ENCODE results near the gene VDAC2.
"Not testable (repeated sequence)": the region's sequence is repeated elsewhere in the genome, so short reads cannot be mapped to it uniquely, and the experiment has no call there.

The VDAC2 gene

DNA sequence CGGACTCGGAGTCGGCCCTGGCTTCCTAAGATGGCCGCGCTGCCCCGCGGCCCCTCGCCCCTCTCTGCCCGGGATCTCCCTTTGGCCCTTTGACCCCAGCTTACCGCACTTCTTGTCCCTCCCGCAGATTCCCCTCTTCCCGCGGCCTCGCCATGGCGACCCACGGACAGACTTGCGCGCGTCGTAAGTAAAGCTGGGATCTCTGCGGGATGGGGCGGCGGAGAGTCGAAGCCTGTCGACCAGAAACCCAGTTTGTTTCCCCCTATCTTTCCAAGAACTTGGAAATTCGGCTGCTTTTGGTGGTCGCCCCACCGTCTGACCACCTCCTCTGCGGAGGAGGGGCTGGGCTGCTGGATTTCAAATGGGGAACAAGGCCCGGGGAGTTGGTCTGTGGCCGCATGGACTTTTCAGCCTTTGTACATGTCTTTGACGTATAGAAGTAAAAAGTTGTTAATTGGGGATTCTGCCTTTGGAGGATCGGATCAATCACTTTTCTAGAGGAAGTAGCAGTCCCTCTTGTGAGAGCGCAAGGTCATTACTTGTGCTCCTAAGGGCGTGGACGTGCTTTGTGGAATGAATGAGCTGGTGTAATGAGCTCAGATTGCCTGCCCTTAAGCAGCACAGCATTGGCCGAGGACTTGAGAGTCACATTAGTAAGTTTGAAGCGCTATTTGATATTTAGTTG is 553 bp downstream of the VDAC2 start:
- peaks cover 18% of the 10 kb centered on the region for H3K79me2 ChIP-seq (ENCODE audit: control insufficient read depth, insufficient read depth, low read length, poor library complexity)
- H3K23ac ChIP-seq (ENCODE audit: low read length), result no peak overlapping the region
- peak overlapping the region; percentile 97 for H4K91ac ChIP-seq (ENCODE audit: low read depth, low read length)
- H3K36me3 ChIP-seq (ENCODE audit: control insufficient read depth in 1 of 2, insufficient read depth in 2 of 2, low read length in 2 of 2), result peaks cover 21 to 22% of the 10 kb centered on the region in 2 experiments
- peak overlapping the region; percentile 99 for H3K9ac ChIP-seq (ENCODE audit: low read length)
- peak; percentile 38 to 60 for DNase-seq
- peaks cover 5 to 11% of the 10 kb centered on the region in 2 experiments for H3K4me1 ChIP-seq (ENCODE audit: control insufficient read depth in 1 of 2, insufficient read depth in 2 of 2, low read length in 2 of 2)
- peak overlapping the region; percentile 82 for H2AFZ ChIP-seq (ENCODE audit: insufficient read depth, low read length, poor library complexity)
- peak overlapping the region; percentile 90 for H3K18ac ChIP-seq (ENCODE audit: low read length)
- no peaks in the 10 kb centered on the region for H3K27me3 ChIP-seq (ENCODE audit: insufficient read depth, low read length)
- H2BK120ac ChIP-seq (ENCODE audit: insufficient read depth, low read length, poor library complexity), result peak overlapping the region; percentile 86
- H3K79me1 ChIP-seq (ENCODE audit: low read length), result peaks cover 15% of the 10 kb centered on the region
- H2AK5ac ChIP-seq (ENCODE audit: low read length), result peak overlapping the region; percentile 58
- H2BK5ac ChIP-seq (ENCODE audit: low read depth, low read length, poor library complexity), result peak overlapping the region; percentile 99
- H3K9me3 ChIP-seq (ENCODE audit: insufficient read depth, low read depth, low read length), result no peaks in the 10 kb centered on the region
- H3K4me3 ChIP-seq (ENCODE audit: low read depth, low read length), result peak overlapping the region; percentile 97
- H2BK12ac ChIP-seq (ENCODE audit: low read length), result no peak overlapping the region
- H3K14ac ChIP-seq (ENCODE audit: low read length), result peak overlapping the region; percentile 97
- H3K27ac ChIP-seq (ENCODE audit: low read depth, low read length), result peak overlapping the region; percentile 96
- peak overlapping the region; percentile 89 for H3K4ac ChIP-seq (ENCODE audit: low read depth, low read length)
- H4K8ac ChIP-seq (ENCODE audit: low read depth, low read length), result peak overlapping the region; percentile 95
- WGBS (ENCODE audit: extremely low coverage, insufficient coverage, insufficient read length), result no CpG with 5 or more reads among the region's 38 CpGs
- peak overlapping the region; percentile 87 for H4K12ac ChIP-seq (ENCODE audit: low read depth, low read length)
- H3K4me2 ChIP-seq (ENCODE audit: low read length), result peak overlapping the region; percentile 63

DNA sequence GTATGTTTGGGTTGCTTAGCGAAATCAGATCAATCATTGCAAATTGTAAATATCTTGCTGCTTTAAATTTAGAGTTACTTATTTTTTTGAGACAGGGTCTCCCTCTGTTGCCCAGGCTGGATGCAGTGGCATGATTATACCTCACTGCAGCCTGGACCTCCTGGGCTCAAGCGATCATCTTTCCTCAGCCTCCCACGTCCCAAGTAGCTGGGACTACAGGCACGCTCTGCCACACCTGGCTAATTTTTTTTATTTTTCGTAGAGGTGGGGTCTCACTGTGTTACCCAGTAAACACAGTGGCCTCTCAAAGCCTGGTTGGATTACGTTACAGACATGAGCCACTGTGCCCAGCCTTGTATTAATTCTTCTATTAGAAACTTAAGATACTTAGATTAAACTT is 1.7 kb downstream of the VDAC2 start:
- H3K18ac ChIP-seq (ENCODE audit: low read length), result peak overlapping the region; percentile 31
- no peak overlapping the region for H3K9ac ChIP-seq (ENCODE audit: low read length)
- DNase-seq, result no peak
- no peak overlapping the region for H3K27ac ChIP-seq (ENCODE audit: low read depth, low read length)
- H4K8ac ChIP-seq (ENCODE audit: low read depth, low read length), result no peak overlapping the region
- no peak overlapping the region for H4K12ac ChIP-seq (ENCODE audit: low read depth, low read length)
- H2BK5ac ChIP-seq (ENCODE audit: low read depth, low read length, poor library complexity), result no peak overlapping the region
- peaks cover 18% of the 10 kb centered on the region for H3K79me2 ChIP-seq (ENCODE audit: control insufficient read depth, insufficient read depth, low read length, poor library complexity)
- peak overlapping the region; percentile 63 for H3K4me2 ChIP-seq (ENCODE audit: low read length)
- H3K4me1 ChIP-seq (ENCODE audit: control insufficient read depth in 1 of 2, insufficient read depth in 2 of 2, low read length in 2 of 2), result peaks cover 5 to 11% of the 10 kb centered on the region in 2 experiments
- no peaks in the 10 kb centered on the region for H3K9me3 ChIP-seq (ENCODE audit: insufficient read depth, low read depth, low read length)
- no peak overlapping the region for H2BK12ac ChIP-seq (ENCODE audit: low read length)
- no CpG with 5 or more reads among the region's 6 CpGs for WGBS (ENCODE audit: extremely low coverage, insufficient coverage, insufficient read length)
- no peak overlapping the region for H3K4me3 ChIP-seq (ENCODE audit: low read depth, low read length)
- H2AFZ ChIP-seq (ENCODE audit: insufficient read depth, low read length, poor library complexity), result no peak overlapping the region
- no peaks in the 10 kb centered on the region for H3K27me3 ChIP-seq (ENCODE audit: insufficient read depth, low read length)
- H3K4ac ChIP-seq (ENCODE audit: low read depth, low read length), result peak overlapping the region; percentile 98
- H3K79me1 ChIP-seq (ENCODE audit: low read length), result peaks cover 15% of the 10 kb centered on the region
- H4K91ac ChIP-seq (ENCODE audit: low read depth, low read length), result no peak overlapping the region
- no peak overlapping the region for H2AK5ac ChIP-seq (ENCODE audit: low read length)
- peaks cover 29 to 30% of the 10 kb centered on the region in 2 experiments for H3K36me3 ChIP-seq (ENCODE audit: control insufficient read depth in 1 of 2, insufficient read depth in 2 of 2, low read length in 2 of 2)
- no peak overlapping the region for H2BK120ac ChIP-seq (ENCODE audit: insufficient read depth, low read length, poor library complexity)
- H3K23ac ChIP-seq (ENCODE audit: low read length), result no peak overlapping the region
- H3K14ac ChIP-seq (ENCODE audit: low read length), result no peak overlapping the region

DNA sequence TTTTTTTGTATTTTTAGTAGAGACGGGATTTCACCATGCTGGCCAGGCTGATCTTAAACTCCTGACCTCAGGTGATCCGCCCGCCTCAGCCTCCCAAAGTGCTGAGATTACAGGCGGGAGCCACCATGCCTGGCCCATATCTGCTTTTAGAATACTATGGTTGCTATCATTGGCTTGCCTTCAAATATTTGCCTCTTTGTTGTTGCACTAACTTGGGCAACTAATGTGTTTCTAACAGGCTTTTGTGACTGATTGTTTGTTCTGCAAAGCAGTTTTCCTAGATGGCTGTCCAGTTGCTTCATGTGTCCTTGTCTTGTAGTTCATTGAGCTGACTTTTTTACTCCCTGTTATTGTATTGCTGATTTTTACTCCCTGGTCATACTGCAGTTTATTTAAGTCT is 9.7 kb downstream of the VDAC2 start:
- Histone ChIP-seq H3K9me3 (ENCODE audit: insufficient read depth, low read depth, low read length) (no peaks in the 10 kb centered on the region), H3K4me2 (ENCODE audit: low read length) (no peak overlapping the region), H3K4me3 (ENCODE audit: low read depth, low read length) (no peak overlapping the region), H4K8ac (ENCODE audit: low read depth, low read length) (no peak overlapping the region), H3K23ac (ENCODE audit: low read length) (no peak overlapping the region), H3K14ac (ENCODE audit: low read length) (no peak overlapping the region), H3K79me1 (ENCODE audit: low read length) (peaks cover 2% of the 10 kb centered on the region), H4K12ac (ENCODE audit: low read depth, low read length) (no peak overlapping the region), H3K4me1 (ENCODE audit: control insufficient read depth in 1 of 2, insufficient read depth in 2 of 2, low read length in 2 of 2) (peaks cover 7 to 10% of the 10 kb centered on the region in 2 experiments), H3K27me3 (ENCODE audit: insufficient read depth, low read length) (no peaks in the 10 kb centered on the region), H3K79me2 (ENCODE audit: control insufficient read depth, insufficient read depth, low read length, poor library complexity) (peaks cover 1% of the 10 kb centered on the region), H2BK120ac (ENCODE audit: insufficient read depth, low read length, poor library complexity) (no peak overlapping the region), H2AK5ac (ENCODE audit: low read length) (no peak overlapping the region), H3K4ac (ENCODE audit: low read depth, low read length) (no peak overlapping the region), H2BK12ac (ENCODE audit: low read length) (no peak overlapping the region), H3K18ac (ENCODE audit: low read length) (no peak overlapping the region), H4K91ac (ENCODE audit: low read depth, low read length) (no peak overlapping the region), H3K27ac (ENCODE audit: low read depth, low read length) (no peak overlapping the region), H3K36me3 (ENCODE audit: control insufficient read depth in 1 of 2, insufficient read depth in 2 of 2, low read length in 2 of 2) (peaks cover 45 to 65% of the 10 kb centered on the region in 2 experiments), H2BK5ac (ENCODE audit: low read depth, low read length, poor library complexity) (no peak overlapping the region), H2AFZ (ENCODE audit: insufficient read depth, low read length, poor library complexity) (no peak overlapping the region), H3K9ac (ENCODE audit: low read length) (no peak overlapping the region)
- no CpG with 5 or more reads among the region's 4 CpGs for WGBS (ENCODE audit: extremely low coverage, insufficient coverage, insufficient read length)
- DNase-seq, result peak; percentile 50 to 81

DNA sequence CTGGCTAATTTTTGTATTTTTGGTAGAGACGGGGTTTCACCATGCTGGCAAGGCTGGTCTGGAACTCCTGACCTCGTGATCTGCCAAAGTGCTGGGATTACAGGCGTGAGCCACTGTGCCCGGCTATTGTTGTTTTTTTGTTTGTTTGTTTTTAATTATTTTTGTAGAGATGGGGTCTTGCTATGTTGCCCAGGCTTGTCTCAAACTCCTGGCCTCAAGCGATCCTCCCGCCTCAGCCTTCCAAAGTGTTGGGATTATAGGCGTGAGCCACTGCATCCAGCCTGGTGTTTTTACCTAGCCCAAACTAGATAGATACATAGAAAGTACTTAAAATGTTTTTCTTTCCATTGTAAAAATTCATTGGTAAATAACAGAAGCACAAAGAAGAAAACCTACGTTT is 10.9 kb downstream of the VDAC2 start:
- H3K4me3 ChIP-seq (ENCODE audit: low read depth, low read length); H3K23ac ChIP-seq (ENCODE audit: low read length); H2AK5ac ChIP-seq (ENCODE audit: low read length); H3K4me2 ChIP-seq (ENCODE audit: low read length); H3K9ac ChIP-seq (ENCODE audit: low read length); H3K79me2 ChIP-seq (ENCODE audit: control insufficient read depth, insufficient read depth, low read length, poor library complexity); H2BK12ac ChIP-seq (ENCODE audit: low read length); H3K9me3 ChIP-seq (ENCODE audit: insufficient read depth, low read depth, low read length); DNase-seq; H4K12ac ChIP-seq (ENCODE audit: low read depth, low read length); H4K91ac ChIP-seq (ENCODE audit: low read depth, low read length); H2AFZ ChIP-seq (ENCODE audit: insufficient read depth, low read length, poor library complexity); H2BK120ac ChIP-seq (ENCODE audit: insufficient read depth, low read length, poor library complexity); H3K27me3 ChIP-seq (ENCODE audit: insufficient read depth, low read length); H4K8ac ChIP-seq (ENCODE audit: low read depth, low read length); H3K18ac ChIP-seq (ENCODE audit: low read length); H3K27ac ChIP-seq (ENCODE audit: low read depth, low read length); H3K79me1 ChIP-seq (ENCODE audit: low read length); H3K14ac ChIP-seq (ENCODE audit: low read length); H2BK5ac ChIP-seq (ENCODE audit: low read depth, low read length, poor library complexity); H3K4ac ChIP-seq (ENCODE audit: low read depth, low read length): not testable (repeated sequence)
- Histone ChIP-seq H3K36me3 (ENCODE audit: control insufficient read depth in 1 of 2, insufficient read depth in 2 of 2, low read length in 2 of 2) (peaks cover 41 to 59% of the 10 kb centered on the region in 2 experiments), H3K4me1 (ENCODE audit: control insufficient read depth in 1 of 2, insufficient read depth in 2 of 2, low read length in 2 of 2) (peaks cover 12 to 18% of the 10 kb centered on the region in 2 experiments)
- WGBS (ENCODE audit: extremely low coverage, insufficient coverage, insufficient read length), result no CpG with 5 or more reads among the region's 8 CpGs
